ENCODE measurements around the gene MVD. TPM values are rescaled to one million over a fixed set of nuclear protein-coding genes. Genes with fewer than 3 reads are reported as not detected.
A peak's percentile ranks its signal among the peaks of the same experiment; 100 is the strongest.

Gene MVD
- polyA plus RNA-seq, 3 donors = 9.0 to 17.9 (median 12.2) TPM

DNA sequence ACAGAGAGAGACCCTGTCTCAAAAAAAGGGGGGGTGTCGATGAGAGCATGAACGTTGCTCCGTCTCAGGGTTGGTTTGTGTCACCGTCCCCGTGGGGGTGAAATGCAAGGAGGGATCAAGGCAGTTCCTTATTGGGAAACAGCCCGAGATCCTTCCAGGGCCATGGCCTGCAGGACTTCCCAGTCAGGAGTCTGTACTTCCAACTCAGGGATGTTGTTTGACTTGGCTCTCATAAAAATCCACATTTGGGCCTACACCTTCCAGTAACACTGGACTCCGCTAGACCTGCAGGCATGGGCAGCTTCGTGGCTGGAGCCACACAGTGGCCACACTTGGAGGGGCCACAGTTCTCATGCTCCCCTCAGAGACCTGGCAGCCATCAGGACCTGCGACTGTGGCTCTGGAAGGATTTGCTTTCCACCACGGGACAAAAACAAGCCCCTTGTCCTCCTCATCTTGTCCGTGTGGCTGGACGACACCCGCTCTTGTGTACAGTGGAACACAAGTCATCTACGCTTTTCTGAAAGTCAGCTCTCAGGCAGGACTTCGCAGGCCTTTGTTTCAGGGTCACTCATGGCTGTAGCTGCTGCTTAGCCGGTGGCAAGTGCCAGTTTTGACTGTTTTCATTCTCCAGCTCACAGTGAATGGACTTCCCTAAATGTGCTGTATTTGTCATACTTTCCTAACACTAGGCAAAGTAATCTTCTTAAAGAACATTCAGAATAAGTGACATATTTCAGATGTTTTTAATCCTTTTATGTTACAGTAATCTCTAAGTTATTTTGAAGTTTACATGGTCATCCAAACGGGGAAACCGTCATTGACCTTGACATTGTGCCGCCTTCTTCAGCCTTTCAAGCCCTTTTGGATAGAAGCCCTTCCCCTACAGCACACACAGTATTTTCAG, 48.7 kb downstream of the MVD start:
- TF ChIP-seq, protein P1, sequence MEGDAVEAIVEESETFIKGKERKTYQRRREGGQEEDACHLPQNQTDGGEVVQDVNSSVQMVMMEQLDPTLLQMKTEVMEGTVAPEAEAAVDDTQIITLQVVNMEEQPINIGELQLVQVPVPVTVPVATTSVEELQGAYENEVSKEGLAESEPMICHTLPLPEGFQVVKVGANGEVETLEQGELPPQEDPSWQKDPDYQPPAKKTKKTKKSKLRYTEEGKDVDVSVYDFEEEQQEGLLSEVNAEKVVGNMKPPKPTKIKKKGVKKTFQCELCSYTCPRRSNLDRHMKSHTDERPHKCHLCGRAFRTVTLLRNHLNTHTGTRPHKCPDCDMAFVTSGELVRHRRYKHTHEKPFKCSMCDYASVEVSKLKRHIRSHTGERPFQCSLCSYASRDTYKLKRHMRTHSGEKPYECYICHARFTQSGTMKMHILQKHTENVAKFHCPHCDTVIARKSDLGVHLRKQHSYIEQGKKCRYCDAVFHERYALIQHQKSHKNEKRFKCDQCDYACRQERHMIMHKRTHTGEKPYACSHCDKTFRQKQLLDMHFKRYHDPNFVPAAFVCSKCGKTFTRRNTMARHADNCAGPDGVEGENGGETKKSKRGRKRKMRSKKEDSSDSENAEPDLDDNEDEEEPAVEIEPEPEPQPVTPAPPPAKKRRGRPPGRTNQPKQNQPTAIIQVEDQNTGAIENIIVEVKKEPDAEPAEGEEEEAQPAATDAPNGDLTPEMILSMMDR (IDR thresholded peaks at IDR 0.05) = no peak
- Histone ChIP-seq H4K20me1 (ENCODE audit: insufficient read depth, low read length) (peaks cover 83% of the 10 kb centered on the region), H3K27ac (ENCODE audit: low read depth in 1 of 2, low read length in 2 of 2) (no peak overlapping the region), H2AFZ (ENCODE audit: insufficient read depth, low read depth, low read length, poor library complexity, severe bottlenecking) (no peak overlapping the region), H3K4me3 (replicated peaks in 1 of 3; ENCODE audit: low read depth in 2 of 3, low read length in 3 of 3) (no peak overlapping the region), H3K79me2 (ENCODE audit: insufficient read depth, low read length) (peaks cover 22% of the 10 kb centered on the region), H3K27me3 (ENCODE audit: control insufficient read depth in 2 of 2, insufficient read depth in 2 of 2, low read length in 2 of 2) (no peaks in the 10 kb centered on the region), H3K9me3 (replicated peaks in 1 of 2; ENCODE audit: control insufficient read depth in 1 of 2, insufficient read depth in 1 of 2, low read length in 2 of 2) (no peaks in the 10 kb centered on the region), H3K4me2 (replicated peaks; ENCODE audit: extremely low read depth, low read length, poor library complexity, severe bottlenecking) (no peak overlapping the region), H3K4me1 (ENCODE audit: control insufficient read depth in 1 of 2, insufficient read depth in 2 of 2, low read length in 2 of 2) (no peaks in the 10 kb centered on the region), H3K9ac (ENCODE audit: insufficient read depth, low read length, poor library complexity, severe bottlenecking) (no peak overlapping the region), H3K36me3 (replicated peaks in 1 of 2; ENCODE audit: control insufficient read depth in 1 of 2, insufficient read depth in 2 of 2, low read length in 2 of 2) (peaks cover 86 to 96% of the 10 kb centered on the region in 2 donors)
- H3K36me3 Mint-ChIP-seq = peaks cover 73 to 93% of the 10 kb centered on the region in 2 donors
- intact Hi-C loops (cut with micrococcal nuclease) = no loop called here
- no peaks in the 10 kb centered on the region for H3K4me1 Mint-ChIP-seq
- H3K9me3 Mint-ChIP-seq = no peaks in the 10 kb centered on the region
- no peak for DNase-seq
- no peak overlapping the region for H3K4me3 Mint-ChIP-seq
- H3K27ac Mint-ChIP-seq = peak overlapping the region in 3 of 7 donors; percentile 12 to 76 (median 27)
- no peaks in the 10 kb centered on the region for H3K27me3 Mint-ChIP-seq (ENCODE audit: low read depth in 3 of 3)
- 94% methylated on average over 17 of the region's 19 CpGs for WGBS (ENCODE audit: insufficient coverage)

DNA sequence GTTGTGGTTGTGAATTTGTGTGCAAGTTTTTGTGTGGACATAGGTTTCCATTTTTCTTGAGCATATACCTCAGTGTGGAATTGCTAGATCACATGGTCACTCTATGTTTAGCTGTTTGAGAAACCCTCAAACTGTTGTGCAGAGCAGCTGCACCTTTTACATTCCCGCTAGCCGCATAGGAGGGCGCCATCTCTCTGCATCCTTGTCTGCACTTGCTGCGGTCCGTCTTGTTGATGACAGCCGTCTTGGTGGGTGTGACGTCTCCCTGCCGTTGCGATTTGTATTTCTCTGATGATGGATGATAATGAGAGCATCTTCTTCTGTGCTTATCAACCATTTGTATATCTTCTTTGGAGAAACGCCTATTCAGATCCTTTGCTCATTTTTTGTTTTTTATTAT, 49.6 kb downstream of the MVD start:
- no peak for DNase-seq
- Mint-ChIP-seq H3K27ac (no peak overlapping the region), H3K27me3 (ENCODE audit: low read depth in 3 of 3) (no peaks in the 10 kb centered on the region), H3K4me1 (peaks cover 4% of the 10 kb centered on the region), H3K4me3 (no peak overlapping the region), H3K36me3 (peaks cover 69 to 94% of the 10 kb centered on the region in 2 donors), H3K9me3 (no peaks in the 10 kb centered on the region)
- peaks cover 75% of the 10 kb centered on the region for H4K20me1 ChIP-seq (ENCODE audit: insufficient read depth, low read length)
- WGBS (ENCODE audit: insufficient coverage) = 90% methylated on average over 5 of the region's 10 CpGs
- no peak overlapping the region for H3K27ac ChIP-seq (ENCODE audit: low read depth in 1 of 2, low read length in 2 of 2)
- TF ChIP-seq, protein P1 (IDR thresholded peaks at IDR 0.05) = no peak
- H2AFZ ChIP-seq (ENCODE audit: insufficient read depth, low read depth, low read length, poor library complexity, severe bottlenecking) = no peak overlapping the region
- H3K36me3 ChIP-seq (replicated peaks in 1 of 2; ENCODE audit: control insufficient read depth in 1 of 2, insufficient read depth in 2 of 2, low read length in 2 of 2) = peaks cover 84 to 96% of the 10 kb centered on the region in 2 donors
- H3K27me3 ChIP-seq (ENCODE audit: control insufficient read depth in 2 of 2, insufficient read depth in 2 of 2, low read length in 2 of 2) = no peaks in the 10 kb centered on the region
- intact Hi-C loops (cut with micrococcal nuclease) = no loop called here
- H3K4me3 ChIP-seq (replicated peaks in 1 of 3; ENCODE audit: low read depth in 2 of 3, low read length in 3 of 3) = no peak overlapping the region
- H3K9me3 ChIP-seq (replicated peaks in 1 of 2; ENCODE audit: control insufficient read depth in 1 of 2, insufficient read depth in 1 of 2, low read length in 2 of 2) = no peaks in the 10 kb centered on the region
- no peak overlapping the region for H3K9ac ChIP-seq (ENCODE audit: insufficient read depth, low read length, poor library complexity, severe bottlenecking)
- H3K4me2 ChIP-seq (replicated peaks; ENCODE audit: extremely low read depth, low read length, poor library complexity, severe bottlenecking) = no peak overlapping the region
- H3K79me2 ChIP-seq (ENCODE audit: insufficient read depth, low read length) = peaks cover 19% of the 10 kb centered on the region
- H3K4me1 ChIP-seq (ENCODE audit: control insufficient read depth in 1 of 2, insufficient read depth in 2 of 2, low read length in 2 of 2) = peaks cover 0 to 1% of the 10 kb centered on the region in 2 donors

Data from CD14-positive monocyte (primary cell).